Immature natural killer cell (primary cell): ENCODE data around the gene ZNF462. TPM values are rescaled to one million over a fixed set of nuclear protein-coding genes. Genes with fewer than 3 reads are reported as not detected.
A peak's percentile ranks its signal among the peaks of the same experiment; 100 is the strongest.

Source experiments
- DNase-seq, 3 donors: peaks; one replicate each; pipeline ENCODE4 v3.0.0; 2022; ENCODE audit warnings: mixed read lengths in 1 of 3
- H3K27ac Mint-ChIP-seq, 6 donors: one replicate each; pipeline ENCODE4 v1.8.0; 2020; ENCODE audit warnings: mixed read lengths in 6 of 6, mild to moderate bottlenecking in 5 of 6, inconsistent platforms in 4 of 6, moderate library complexity in 3 of 6
- H3K27me3 Mint-ChIP-seq, 3 donors: one replicate each; pipeline ENCODE4 v1.8.0; 2020 to 2021; ENCODE audit warnings: low read depth in 3 of 3, mild to moderate bottlenecking in 3 of 3, mixed read lengths in 3 of 3, moderate library complexity in 3 of 3, inconsistent platforms in 1 of 3
- H3K36me3 Mint-ChIP-seq, 3 donors: one replicate each; pipeline ENCODE4 v1.8.0; 2020; ENCODE audit warnings: mixed read lengths in 3 of 3, inconsistent platforms in 2 of 3, mild to moderate bottlenecking in 2 of 3
- H3K4me1 Mint-ChIP-seq, 2 donors: one replicate each; pipeline ENCODE4 v1.8.0; 2020; ENCODE audit warnings: inconsistent platforms in 2 of 2, mild to moderate bottlenecking in 2 of 2, mixed read lengths in 2 of 2, moderate library complexity in 1 of 2
- H3K4me3 Mint-ChIP-seq, 5 donors: one replicate each; pipeline ENCODE4 v1.8.0; 2020; ENCODE audit warnings: mild to moderate bottlenecking in 5 of 5, mixed read lengths in 5 of 5, inconsistent platforms in 3 of 5, moderate library complexity in 3 of 5
- H3K9me3 Mint-ChIP-seq, 6 donors: one replicate each; pipeline ENCODE4 v1.8.0; 2020; ENCODE audit warnings: mild to moderate bottlenecking in 6 of 6, mixed read lengths in 6 of 6, inconsistent platforms in 4 of 6, moderate library complexity in 3 of 6
- polyA plus RNA-seq, 3 donors: library from polyadenylated mRNA; unstranded; fragments of 300-500 nt; fragmentation: Illumina TruSeq; gene quantifications; one replicate each; pipeline ENCODE4 v1.2.3, GENCODE V29; 2021

Gene ZNF462
- polyA plus RNA-seq, 3 donors from 2014 or later = 0.94 TPM; not detected in 2

- Mint-ChIP-seq H3K9me3 (peaks cover 0 to 5% (median 0%) of the 10 kb centered on the region in 6 donors), H3K27me3 (peaks cover 0 to 5% (median 0%) of the 10 kb centered on the region in 3 donors), H3K4me3 (no peak overlapping the region), H3K4me1 (peaks cover 0 to 12% of the 10 kb centered on the region in 2 donors), H3K27ac (no peak overlapping the region), H3K36me3 (peaks cover 0 to 4% (median 3%) of the 10 kb centered on the region in 3 donors)
- no peak for DNase-seq
These were observed 94.0 kb downstream of the ZNF462 start for GRCh38 chr9:106956971-106957370.

GRCh38 chr9:106958955-106959657 is 96.1 kb downstream of the ZNF462 start:
- Mint-ChIP-seq H3K36me3 (peaks cover 0 to 4% (median 3%) of the 10 kb centered on the region in 3 donors), H3K4me3 (no peak overlapping the region), H3K4me1 (peaks cover 2 to 17% of the 10 kb centered on the region in 2 donors), H3K9me3 (peaks cover 0 to 5% (median 0%) of the 10 kb centered on the region in 6 donors), H3K27me3 (peaks cover 0 to 5% (median 0%) of the 10 kb centered on the region in 3 donors), H3K27ac (no peak overlapping the region)
- no peak for DNase-seq

- peaks cover 10 to 28% of the 10 kb centered on the region in 2 donors for H3K4me1 Mint-ChIP-seq
- H3K36me3 Mint-ChIP-seq = peaks cover 0 to 6% (median 4%) of the 10 kb centered on the region in 3 donors
- H3K9me3 Mint-ChIP-seq = peaks cover 0 to 5% (median 0%) of the 10 kb centered on the region in 6 donors
- no peak overlapping the region for H3K27ac Mint-ChIP-seq
- H3K27me3 Mint-ChIP-seq = peaks cover 0 to 1% (median 0%) of the 10 kb centered on the region in 3 donors
- H3K4me3 Mint-ChIP-seq = no peak overlapping the region
- no peak for DNase-seq
These were observed 97.3 kb downstream of the ZNF462 start for GRCh38 chr9:106960258-106960657.

GRCh38 chr9:106961623-106962022 is 98.7 kb downstream of the ZNF462 start:
- Mint-ChIP-seq H3K27ac (no peak overlapping the region), H3K9me3 (peaks cover 0 to 5% (median 0%) of the 10 kb centered on the region in 6 donors), H3K4me3 (no peak overlapping the region), H3K36me3 (peaks cover 0 to 6% (median 4%) of the 10 kb centered on the region in 3 donors), H3K4me1 (peaks cover 10 to 25% of the 10 kb centered on the region in 2 donors), H3K27me3 (peaks cover 0 to 1% (median 0%) of the 10 kb centered on the region in 3 donors)
- DNase-seq = no peak

GRCh38 chr9:106962122-106962521 is 99.2 kb downstream of the ZNF462 start:
- Mint-ChIP-seq H3K36me3 (peaks cover 0 to 6% (median 4%) of the 10 kb centered on the region in 3 donors), H3K27ac (no peak overlapping the region), H3K4me3 (no peak overlapping the region), H3K27me3 (peaks cover 0 to 1% (median 0%) of the 10 kb centered on the region in 3 donors), H3K9me3 (peaks cover 0 to 5% (median 0%) of the 10 kb centered on the region in 6 donors), H3K4me1 (peaks cover 10 to 25% of the 10 kb centered on the region in 2 donors)
- DNase-seq = no peak

- Mint-ChIP-seq H3K9me3 (peaks cover 0 to 5% (median 0%) of the 10 kb centered on the region in 6 donors), H3K27ac (no peak overlapping the region), H3K4me1 (peaks cover 10 to 25% of the 10 kb centered on the region in 2 donors), H3K4me3 (no peak overlapping the region), H3K36me3 (peaks cover 0 to 6% (median 4%) of the 10 kb centered on the region in 3 donors), H3K27me3 (peaks cover 0 to 1% (median 0%) of the 10 kb centered on the region in 3 donors)
- no peak for DNase-seq
These were observed 99.8 kb downstream of the ZNF462 start for GRCh38 chr9:106962615-106963363.

- Mint-ChIP-seq H3K9me3 (peaks cover 0 to 5% (median 0%) of the 10 kb centered on the region in 6 donors), H3K36me3 (peaks cover 0 to 6% (median 4%) of the 10 kb centered on the region in 3 donors), H3K27ac (no peak overlapping the region), H3K27me3 (peaks cover 0 to 1% (median 0%) of the 10 kb centered on the region in 3 donors), H3K4me3 (no peak overlapping the region), H3K4me1 (peaks cover 10 to 25% of the 10 kb centered on the region in 2 donors)
- DNase-seq = no peak
These were observed 100.7 kb downstream of the ZNF462 start for GRCh38 chr9:106963684-106964083.

- H3K4me1 Mint-ChIP-seq = peaks cover 10 to 25% of the 10 kb centered on the region in 2 donors
- H3K36me3 Mint-ChIP-seq = peaks cover 0 to 6% (median 4%) of the 10 kb centered on the region in 3 donors
- peaks cover 0 to 5% (median 0%) of the 10 kb centered on the region in 3 donors for H3K27me3 Mint-ChIP-seq
- H3K4me3 Mint-ChIP-seq = peak overlapping the region in 2 of 5 donors; percentile 15 to 42
- DNase-seq = peak; percentile 35 to 45 (median 41)
- H3K27ac Mint-ChIP-seq = peak overlapping the region in 1 of 6 donors; percentile 2
- H3K9me3 Mint-ChIP-seq = peaks cover 0 to 5% (median 0%) of the 10 kb centered on the region in 6 donors
These were observed 101.4 kb downstream of the ZNF462 start for GRCh38 chr9:106964329-106964728.

- Mint-ChIP-seq H3K4me1 (peaks cover 10 to 25% of the 10 kb centered on the region in 2 donors), H3K27me3 (peaks cover 0 to 5% (median 0%) of the 10 kb centered on the region in 3 donors), H3K9me3 (peaks cover 0 to 5% (median 0%) of the 10 kb centered on the region in 6 donors), H3K4me3 (no peak overlapping the region), H3K36me3 (peaks cover 0 to 6% (median 4%) of the 10 kb centered on the region in 3 donors), H3K27ac (peak overlapping the region in 2 of 6 donors; percentile 11 to 51)
- no peak for DNase-seq
These were observed 102.0 kb downstream of the ZNF462 start for GRCh38 chr9:106964822-106965525.

GRCh38 chr9:106966481-106966880 is 103.5 kb downstream of the ZNF462 start:
- no peak overlapping the region for H3K4me3 Mint-ChIP-seq
- H3K36me3 Mint-ChIP-seq = peaks cover 0 to 6% (median 4%) of the 10 kb centered on the region in 3 donors
- H3K27me3 Mint-ChIP-seq = peaks cover 0 to 5% (median 1%) of the 10 kb centered on the region in 3 donors
- H3K27ac Mint-ChIP-seq = no peak overlapping the region
- H3K9me3 Mint-ChIP-seq = peaks cover 0 to 5% (median 0%) of the 10 kb centered on the region in 6 donors
- peaks cover 10 to 27% of the 10 kb centered on the region in 2 donors for H3K4me1 Mint-ChIP-seq
- DNase-seq = no peak

- DNase-seq = no peak
- peaks cover 0 to 4% (median 0%) of the 10 kb centered on the region in 3 donors for H3K36me3 Mint-ChIP-seq
These were observed 106.7 kb downstream of the ZNF462 start for GRCh38 chr9:106969696-106970095.

GRCh38 chr9:106970219-106970975 is 107.4 kb downstream of the ZNF462 start:
- H3K4me1 Mint-ChIP-seq = peaks cover 0 to 11% of the 10 kb centered on the region in 2 donors
- no peak for DNase-seq
- H3K4me3 Mint-ChIP-seq = no peak overlapping the region
- no peak overlapping the region for H3K27ac Mint-ChIP-seq
- H3K27me3 Mint-ChIP-seq = peaks cover 0 to 3% (median 3%) of the 10 kb centered on the region in 3 donors
- peaks cover 0 to 4% (median 0%) of the 10 kb centered on the region in 6 donors for H3K9me3 Mint-ChIP-seq
- H3K36me3 Mint-ChIP-seq = no peaks in the 10 kb centered on the region

More at GRCh38 chr9:106969696-106970095, 106.7 kb downstream of the ZNF462 start:
- Mint-ChIP-seq H3K4me1 (peaks cover 4 to 18% of the 10 kb centered on the region in 2 donors), H3K27ac (no peak overlapping the region), H3K4me3 (no peak overlapping the region), H3K27me3 (peaks cover 0 to 3% (median 1%) of the 10 kb centered on the region in 3 donors), H3K9me3 (peaks cover 0 to 5% (median 0%) of the 10 kb centered on the region in 6 donors)
